GM21367 (cell line): Measurements from ENCODE around the gene GNAQ.

Experiments
- ATAC-seq: cut with Tn5 transposase; IDR thresholded peaks from one replicate; pipeline ENCODE4 v1.9.1; 2021; ENCODE audit not compliant: unreplicated experiment

The GNAQ gene

GRCh38 chr9:77977210-77977611 is 54.4 kb downstream of the GNAQ start:
- no peak for ATAC-seq

DNA sequence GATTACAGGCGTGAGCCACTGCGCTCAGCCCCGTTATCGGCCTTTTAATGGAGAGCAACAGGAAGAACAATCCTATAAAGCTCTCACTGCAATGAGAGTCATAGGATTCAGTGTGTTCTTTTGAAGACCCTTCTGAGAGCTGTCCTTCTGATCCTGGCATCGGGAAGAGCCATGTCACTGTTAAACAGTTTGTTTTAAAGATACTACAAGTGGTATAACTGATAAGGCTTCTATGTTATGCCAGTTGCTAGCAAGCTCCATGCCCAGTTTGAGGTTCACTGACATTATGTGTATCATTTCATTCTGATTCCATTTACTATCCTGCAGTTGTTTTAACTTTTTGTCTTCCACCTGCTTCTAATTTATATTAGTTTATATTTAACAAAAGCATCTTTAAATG is 55.8 kb downstream of the GNAQ start:
- no peak for ATAC-seq

GRCh38 chr9:77975036-77975435 is 56.6 kb downstream of the GNAQ start:
- ATAC-seq: no peak

DNA sequence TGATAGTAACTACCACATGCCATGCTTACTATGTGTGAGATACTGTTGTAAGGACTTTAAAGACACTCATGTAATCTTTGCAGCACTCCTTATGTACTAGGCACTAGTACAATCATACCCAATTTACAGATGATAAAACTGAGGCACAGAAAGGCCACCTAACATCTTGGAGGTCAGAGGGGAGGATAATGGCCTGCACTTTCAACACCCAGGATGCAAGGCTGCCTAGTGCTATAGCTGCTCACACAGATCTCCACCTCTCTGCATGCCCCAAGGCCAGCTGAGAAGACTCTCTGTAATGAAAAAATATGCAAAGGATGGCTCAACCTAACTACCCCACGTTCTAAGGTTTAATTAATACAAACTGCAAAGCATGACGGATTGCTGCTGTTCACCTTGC is 57.2 kb downstream of the GNAQ start:
- no peak for ATAC-seq

GRCh38 chr9:77969083-77969482 is 62.5 kb downstream of the GNAQ start:
- ATAC-seq: no peak

DNA sequence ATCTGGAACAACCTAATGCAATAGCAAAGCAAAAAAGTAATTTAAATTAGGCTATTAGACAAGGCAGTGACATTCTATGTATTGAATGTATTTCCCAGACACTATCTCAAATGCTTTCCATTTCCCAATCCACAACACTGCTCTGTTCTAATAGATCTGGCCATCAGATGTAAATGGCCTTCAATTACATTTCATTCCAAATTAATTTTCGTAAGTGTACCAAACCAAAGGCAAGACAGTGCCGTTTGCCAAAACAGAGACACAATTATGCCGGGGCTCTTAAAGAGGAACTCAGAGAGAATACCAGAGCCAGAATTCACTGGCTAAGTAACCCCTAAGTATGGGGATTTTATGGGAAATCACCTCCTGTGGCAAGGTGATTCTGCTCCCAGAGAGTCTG is 63.1 kb downstream of the GNAQ start:
- no peak for ATAC-seq

DNA sequence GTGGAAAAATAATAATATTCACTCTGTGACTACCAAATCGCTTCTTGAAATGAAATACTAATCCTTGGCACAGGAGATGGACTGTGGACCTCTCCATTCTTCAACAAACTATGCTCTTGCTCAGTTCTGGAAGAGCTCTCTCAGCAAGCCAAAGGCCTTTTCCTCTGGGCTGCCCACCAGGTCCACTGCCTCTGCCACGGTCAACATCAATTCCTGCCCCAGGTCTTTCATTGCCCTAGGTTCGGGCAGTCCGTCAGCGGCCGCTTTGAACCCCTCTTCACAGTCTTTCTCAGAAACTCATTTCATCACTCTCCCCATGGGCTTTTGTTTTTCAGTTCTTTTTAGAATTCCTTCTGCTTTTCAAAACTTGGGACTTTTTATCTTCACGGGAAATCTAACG is 64.9 kb downstream of the GNAQ start:
- ATAC-seq: no peak

DNA sequence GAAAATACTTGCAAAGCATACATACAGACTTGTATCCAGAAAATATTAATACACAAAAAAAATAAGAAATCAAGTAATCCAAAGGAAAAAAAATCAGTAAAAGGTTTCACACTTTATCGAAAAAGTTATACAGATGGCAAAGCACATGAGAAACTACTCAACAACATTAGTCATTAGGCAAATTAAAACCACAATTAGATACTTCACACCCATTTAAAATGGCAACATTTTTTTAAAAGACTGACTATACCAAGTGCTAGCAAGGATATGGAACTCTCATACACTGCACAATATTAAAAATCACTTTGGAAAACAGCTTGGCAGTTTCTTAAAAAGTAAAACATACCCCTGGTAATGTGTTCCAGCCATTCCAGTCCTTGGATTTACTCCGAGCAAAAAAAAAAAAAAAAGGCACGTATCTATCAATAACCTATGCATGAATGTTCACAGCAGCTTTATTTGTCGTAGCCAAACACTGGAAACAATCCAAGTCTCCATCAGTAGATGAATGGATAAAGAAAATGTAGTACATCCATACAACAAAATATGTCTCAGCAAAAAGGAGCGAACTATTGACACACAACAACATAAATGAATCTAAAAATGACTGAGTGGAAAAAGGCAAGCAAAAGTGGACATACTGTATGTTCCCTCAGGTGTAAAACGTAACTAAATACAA is 66.0 kb downstream of the GNAQ start:
- ATAC-seq: no peak

DNA sequence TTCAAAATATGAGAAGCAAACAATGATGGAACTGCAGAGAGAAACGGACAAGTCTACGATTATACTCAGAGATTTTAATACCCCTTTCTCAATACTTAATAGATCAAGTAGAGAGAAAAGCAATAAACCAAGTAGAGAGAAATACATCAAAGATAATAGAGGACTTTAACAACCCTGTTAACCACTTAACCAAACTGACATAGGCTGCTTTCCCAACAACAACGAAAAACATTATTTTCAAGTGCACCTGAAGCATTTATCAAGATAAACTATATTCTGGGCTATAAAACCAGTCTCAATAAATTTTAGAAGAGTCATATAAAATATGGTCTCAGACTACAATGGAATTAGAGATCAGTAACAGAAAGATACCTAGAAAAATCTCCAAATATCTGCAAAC is 67.4 kb downstream of the GNAQ start:
- no peak for ATAC-seq

GRCh38 chr9:77961541-77961940 is 70.1 kb downstream of the GNAQ start:
- ATAC-seq: no peak

- ATAC-seq: no peak
These were observed 71.1 kb downstream of the GNAQ start for GRCh38 chr9:77960356-77961153.

DNA sequence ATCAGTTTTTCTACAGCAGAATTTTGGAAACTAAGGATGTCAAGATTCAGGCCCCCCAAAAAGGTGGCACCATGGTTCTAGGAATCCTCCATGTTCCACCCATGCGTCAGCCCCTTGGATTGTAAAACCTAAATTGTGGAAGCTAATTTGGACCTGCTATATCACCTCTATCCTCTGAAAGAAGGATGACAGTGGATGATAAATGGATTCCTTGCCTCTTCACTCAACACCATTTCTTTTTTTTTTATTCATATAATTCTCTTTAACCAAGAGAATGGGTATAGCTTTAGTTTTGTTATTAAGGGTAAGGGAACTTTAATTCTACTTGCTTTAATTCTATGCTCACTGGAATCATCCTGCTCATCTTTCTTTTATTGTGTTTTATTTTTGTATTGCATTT is 71.8 kb downstream of the GNAQ start:
- no peak for ATAC-seq

- no peak for ATAC-seq
These were observed 74.0 kb downstream of the GNAQ start for GRCh38 chr9:77957652-77958051.

DNA sequence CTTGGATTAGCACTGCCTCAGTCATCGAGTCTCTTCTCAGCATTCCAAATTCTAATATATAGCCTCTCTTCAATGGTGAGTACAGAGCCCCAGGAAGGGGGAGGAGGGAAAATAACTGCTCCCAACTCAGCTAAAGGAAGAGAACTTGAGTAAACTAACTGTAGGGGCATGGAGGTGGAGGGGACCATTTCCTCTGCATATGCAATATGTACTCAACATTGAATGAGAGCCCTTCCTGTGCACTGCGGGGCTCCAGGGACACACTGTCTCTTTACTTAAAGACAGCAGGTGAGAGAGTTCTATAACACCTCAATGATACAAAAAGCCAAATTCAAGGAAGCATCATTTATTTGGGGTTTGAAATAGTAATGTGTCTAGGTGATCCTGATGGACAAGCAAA is 75.1 kb downstream of the GNAQ start:
- ATAC-seq: no peak

DNA sequence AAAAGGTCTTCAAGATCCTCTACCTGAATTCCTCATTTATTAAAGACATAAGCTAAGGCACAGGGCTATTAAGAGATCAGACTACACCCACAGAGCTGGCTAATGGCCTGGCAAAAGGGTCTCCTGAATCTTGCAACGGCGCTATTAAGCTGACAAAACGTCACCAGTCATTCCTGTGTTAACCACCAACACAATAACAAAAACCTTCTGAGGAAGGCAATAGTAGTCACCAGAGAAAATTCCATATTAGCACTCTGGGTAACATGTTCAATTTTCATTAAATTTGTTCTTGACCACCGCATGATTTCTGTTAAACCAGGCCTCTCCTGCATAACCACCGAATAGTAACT is 77.0 kb downstream of the GNAQ start:
- ATAC-seq: no peak

GRCh38 chr9:77954013-77954665 is 77.5 kb downstream of the GNAQ start:
- ATAC-seq: no peak

DNA sequence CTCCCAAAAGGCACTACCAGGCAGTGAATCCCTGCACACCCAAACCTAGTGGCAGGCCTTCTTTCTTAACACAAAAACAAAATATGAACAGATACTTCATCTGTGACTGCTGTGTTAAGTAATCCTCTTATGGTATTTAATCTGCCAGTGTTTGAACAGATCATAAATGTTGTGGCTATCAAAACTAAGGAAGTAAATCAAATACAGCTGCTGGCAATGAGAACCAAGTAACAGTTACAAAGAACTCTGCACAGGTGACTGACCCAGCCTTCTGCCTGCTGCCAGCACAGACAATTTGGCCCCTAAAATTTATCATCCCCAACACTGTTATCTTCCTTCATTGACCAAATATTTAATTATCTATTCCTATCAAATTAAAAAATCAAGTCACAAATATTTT is 78.0 kb downstream of the GNAQ start:
- ATAC-seq: no peak

- ATAC-seq: no peak
These were observed 78.8 kb downstream of the GNAQ start for GRCh38 chr9:77952635-77953328.

GRCh38 chr9:77951369-77951768 is 80.2 kb downstream of the GNAQ start:
- no peak for ATAC-seq

DNA sequence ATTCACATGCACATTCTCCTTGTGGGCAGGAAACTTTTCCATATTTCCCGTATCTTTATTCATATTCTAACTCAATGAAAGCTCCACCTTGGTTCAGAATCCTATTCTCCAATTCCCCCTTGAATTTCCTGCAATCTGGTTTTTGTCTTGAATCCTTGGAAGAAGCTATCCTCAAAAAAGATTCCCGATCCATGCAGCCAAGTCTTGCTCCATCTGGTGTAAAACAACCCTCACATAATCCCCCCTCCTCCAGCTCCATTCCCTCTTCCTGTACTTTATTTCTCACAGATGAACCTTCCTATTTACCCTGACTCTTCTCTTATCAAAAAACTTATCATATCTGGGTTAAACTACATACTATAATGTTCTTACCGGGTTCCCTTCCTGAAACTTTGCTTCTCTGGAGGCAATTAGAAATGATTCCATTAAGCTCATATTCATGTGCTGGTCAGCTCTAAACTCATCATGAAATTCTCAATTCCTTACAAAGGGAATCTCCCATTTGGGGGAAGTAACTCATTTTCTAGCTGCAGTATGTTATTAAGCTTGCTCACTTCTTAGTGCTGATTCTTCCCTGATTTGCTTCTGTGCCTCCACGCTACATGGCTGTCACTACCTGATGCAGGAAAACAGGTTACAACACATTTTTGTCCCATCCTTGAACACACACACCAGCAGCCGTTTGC is 81.7 kb downstream of the GNAQ start:
- no peak for ATAC-seq

DNA sequence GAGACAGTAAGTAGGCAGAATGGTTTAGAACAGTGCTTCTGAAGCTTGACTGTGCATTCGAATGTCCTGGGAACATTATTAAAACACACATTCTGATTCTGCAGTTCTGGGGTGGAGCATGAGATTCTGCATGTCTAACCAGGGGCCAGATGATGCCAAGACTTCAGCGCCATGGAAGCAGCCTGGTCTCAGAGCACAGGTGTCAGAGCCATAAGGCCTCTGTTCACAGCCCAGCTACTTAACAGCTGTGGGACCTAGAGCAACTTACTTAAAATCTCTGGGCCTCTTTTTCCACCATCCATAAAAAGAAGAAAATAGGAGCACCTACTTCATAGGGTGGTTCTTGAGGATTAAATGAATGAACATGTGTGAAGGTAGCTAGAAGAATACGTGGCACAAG is 84.0 kb downstream of the GNAQ start:
- ATAC-seq: no peak
